NT2/D1 (cell line): ENCODE results near the gene WFIKKN2.

ENCODE experiments used
- SUZ12 ChIP-seq: IDR thresholded peaks from 2 replicates; pipeline ENCODE4 v1.6.1; 2011; ENCODE audit not compliant: insufficient read length, insufficient read depth; ENCODE audit errors: extremely low read depth
- YY1 ChIP-seq: IDR thresholded peaks from 2 replicates; pipeline ENCODE4 v1.6.1; 2011; ENCODE audit not compliant: insufficient read length, insufficient read depth
- ZNF274 ChIP-seq: IDR thresholded peaks from 2 replicates; pipeline ENCODE4 v1.6.1; 2011; ENCODE audit warnings: mild to moderate bottlenecking, low read depth, low read length

DNA sequence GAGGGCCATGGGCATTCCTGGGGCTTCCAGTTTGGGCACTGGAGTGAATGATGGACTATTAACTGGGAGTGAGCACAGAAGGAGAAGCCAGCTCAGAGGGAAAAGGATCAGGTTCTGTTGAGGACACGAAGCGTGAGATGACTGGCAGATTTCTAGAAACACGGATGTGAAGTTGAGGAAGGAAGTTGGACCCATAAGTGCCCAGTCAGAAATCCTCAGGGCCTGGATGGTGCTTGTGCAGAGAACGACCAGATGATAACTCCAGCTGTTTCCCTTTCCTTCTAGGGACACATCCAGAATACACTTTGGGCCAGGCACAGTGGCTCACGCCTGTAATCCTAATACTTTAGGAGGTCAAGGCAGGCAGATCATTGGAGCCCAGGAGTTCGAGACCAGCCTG lies 44.8 kb upstream of the WFIKKN2 start:
- TF ChIP-seq YY1, result no peak
- no peak for TF ChIP-seq ZNF274
- no peak for TF ChIP-seq SUZ12
